Loucy (cell line): Measurements from ENCODE around the gene TMIGD1.
"Not testable (repeated sequence)": the region's sequence is repeated elsewhere in the genome, so short reads cannot be mapped to it uniquely, and the experiment has no call there.

Experiments used
- H2AFZ ChIP-seq: fragments of 200-600 bp; sonication (generic); 2 replicates; pipeline ENCODE4 v1.6.0; 2016; ENCODE audit warnings: antibody characterized with exemption, mild to moderate bottlenecking, low read length, moderate library complexity
- H3F3A ChIP-seq: fragments of 200-600 bp; 2 replicates; pipeline ENCODE4 v1.6.0; 2016; ENCODE audit warnings: antibody characterized with exemption, low read depth, mild to moderate bottlenecking
- H3K27me3 ChIP-seq: fragments of 200-600 bp; sonication (generic); 2 replicates; pipeline ENCODE4 v1.6.1; 2014; ENCODE audit warnings: low read length, mild to moderate bottlenecking; ENCODE audit not compliant: insufficient read depth, poor library complexity, severe bottlenecking
- H3K36me3 ChIP-seq: fragments of 200-600 bp; sonication (generic); 2 replicates; pipeline ENCODE4 v1.6.1; 2016; ENCODE audit warnings: low read length; ENCODE audit not compliant: insufficient read depth
- H3K4me1 ChIP-seq: fragments of 200-600 bp; sonication (generic); 2 replicates; pipeline ENCODE4 v1.5.1; 2014; ENCODE audit warnings: low read length, mild to moderate bottlenecking; ENCODE audit not compliant: insufficient read depth, poor library complexity, severe bottlenecking
- H3K4me2 ChIP-seq: fragments of 200-600 bp; sonication (generic); 2 replicates; pipeline ENCODE4 v1.6.0; 2014; ENCODE audit warnings: antibody characterized with exemption, low read length, low read depth, mild to moderate bottlenecking; ENCODE audit not compliant: poor library complexity, severe bottlenecking
- H3K4me3 ChIP-seq: fragments of 200-600 bp; sonication (generic); 2 replicates; pipeline ENCODE4 v1.5.1; 2014; ENCODE audit warnings: low read length, mild to moderate bottlenecking, mixed read lengths; ENCODE audit not compliant: poor library complexity, severe bottlenecking
- H3K79me2 ChIP-seq: fragments of 200-600 bp; sonication (generic); 2 replicates; pipeline ENCODE4 v1.6.1; 2014; ENCODE audit warnings: low read length; ENCODE audit not compliant: insufficient read depth
- H3K9ac ChIP-seq: fragments of 200-600 bp; sonication (generic); 2 replicates; pipeline ENCODE4 v1.6.0; 2014; ENCODE audit warnings: mild to moderate bottlenecking, low read depth, low read length, moderate library complexity; ENCODE audit not compliant: poor library complexity, severe bottlenecking
- H3K9me2 ChIP-seq: fragments of 200-600 bp; sonication (generic); replicated peaks from 2 replicates; pipeline ENCODE4 v1.6.1; 2016; ENCODE audit warnings: low read depth, low read length, mixed read lengths
- H3K9me3 ChIP-seq: fragments of 200-600 bp; sonication (generic); 2 replicates; pipeline ENCODE4 v1.6.1; 2014; ENCODE audit warnings: mild to moderate bottlenecking, antibody characterized with exemption, low read length, low read depth; ENCODE audit not compliant: insufficient read depth
- H4K20me1 ChIP-seq: fragments of 200-600 bp; sonication (generic); 2 replicates; pipeline ENCODE4 v1.6.0; 2014; ENCODE audit warnings: antibody characterized with exemption, low read length, mild to moderate bottlenecking; ENCODE audit not compliant: insufficient read depth, poor library complexity, severe bottlenecking
- CTCF ChIP-seq: fragments of 200-600 bp; sonication (generic); conservative IDR thresholded peaks from 2 replicates; pipeline ENCODE4 v1.5.1; 2014; ENCODE audit warnings: mild to moderate bottlenecking, antibody characterized with exemption, low read length
- EZH2phosphoT487 ChIP-seq: fragments of 200-600 bp; IDR thresholded peaks from 2 replicates; pipeline ENCODE4 v1.6.1; 2018; ENCODE audit warnings: antibody characterized with exemption, mild to moderate bottlenecking, moderate library complexity, borderline replicate concordance

TMIGD1 gene

GRCh38 chr17:30352240-30352814 lies 18.5 kb upstream of the TMIGD1 start:
- no peak overlapping the region for H2AFZ ChIP-seq
- H3K36me3 ChIP-seq, result no peaks in the 10 kb centered on the region
- no peaks in the 10 kb centered on the region for H4K20me1 ChIP-seq
- H3K4me2 ChIP-seq, result no peak overlapping the region
- H3K79me2 ChIP-seq, result no peaks in the 10 kb centered on the region
- H3K4me1 ChIP-seq, result no peaks in the 10 kb centered on the region
- no peak overlapping the region for H3K4me3 ChIP-seq
- no peak overlapping the region for H3K9ac ChIP-seq
- TF ChIP-seq CTCF, result no peak
- no peak for TF ChIP-seq EZH2phosphoT487
- no peaks in the 10 kb centered on the region for H3F3A ChIP-seq
- no peaks in the 10 kb centered on the region for H3K9me3 ChIP-seq
- H3K9me2 ChIP-seq, result no peaks in the 10 kb centered on the region
- no peaks in the 10 kb centered on the region for H3K27me3 ChIP-seq

GRCh38 chr17:30351735-30352134 lies 17.9 kb upstream of the TMIGD1 start:
- Histone ChIP-seq H2AFZ (no peak overlapping the region), H3K9me3 (no peaks in the 10 kb centered on the region), H3F3A (no peaks in the 10 kb centered on the region), H3K9me2 (no peaks in the 10 kb centered on the region), H3K9ac (no peak overlapping the region), H3K4me1 (no peaks in the 10 kb centered on the region), H3K27me3 (no peaks in the 10 kb centered on the region), H3K79me2 (no peaks in the 10 kb centered on the region), H3K4me3 (no peak overlapping the region), H4K20me1 (no peaks in the 10 kb centered on the region), H3K36me3 (no peaks in the 10 kb centered on the region), H3K4me2 (no peak overlapping the region)
- no peak for TF ChIP-seq CTCF
- TF ChIP-seq EZH2phosphoT487, result no peak

- not testable (repeated sequence) for H3F3A ChIP-seq, H4K20me1 ChIP-seq, H3K27me3 ChIP-seq, H3K36me3 ChIP-seq, H3K9me2 ChIP-seq, H3K4me3 ChIP-seq, H3K9ac ChIP-seq, H3K4me1 ChIP-seq, H2AFZ ChIP-seq, H3K79me2 ChIP-seq, H3K4me2 ChIP-seq, H3K9me3 ChIP-seq
These were observed 17.4 kb upstream of the TMIGD1 start for GRCh38 chr17:30351263-30351662.

- no peaks in the 10 kb centered on the region for H3K36me3 ChIP-seq
- H4K20me1 ChIP-seq, result no peaks in the 10 kb centered on the region
- no peak overlapping the region for H2AFZ ChIP-seq
- H3K27me3 ChIP-seq, result no peaks in the 10 kb centered on the region
- no peaks in the 10 kb centered on the region for H3F3A ChIP-seq
- H3K9ac ChIP-seq, result no peak overlapping the region
- H3K4me2 ChIP-seq, result no peak overlapping the region
- no peaks in the 10 kb centered on the region for H3K9me2 ChIP-seq
- no peaks in the 10 kb centered on the region for H3K79me2 ChIP-seq
- H3K4me1 ChIP-seq, result no peaks in the 10 kb centered on the region
- H3K4me3 ChIP-seq, result no peak overlapping the region
- no peaks in the 10 kb centered on the region for H3K9me3 ChIP-seq
- TF ChIP-seq CTCF (no peak), EZH2phosphoT487 (no peak)
These were observed 15.4 kb upstream of the TMIGD1 start for GRCh38 chr17:30349252-30349651.
